Activated CD8-positive, alpha-beta memory T cell treated with anti-CD3 and anti-CD28 coated beads for 24 hours (primary cell): Measurements from ENCODE around the gene TNPO2.
A peak's percentile ranks its signal among the peaks of the same experiment; 100 is the strongest.

Source experiments
- DNase-seq: peaks from one replicate; pipeline ENCODE4 v3.0.0-alpha.2; 2020

Gene TNPO2

DNA sequence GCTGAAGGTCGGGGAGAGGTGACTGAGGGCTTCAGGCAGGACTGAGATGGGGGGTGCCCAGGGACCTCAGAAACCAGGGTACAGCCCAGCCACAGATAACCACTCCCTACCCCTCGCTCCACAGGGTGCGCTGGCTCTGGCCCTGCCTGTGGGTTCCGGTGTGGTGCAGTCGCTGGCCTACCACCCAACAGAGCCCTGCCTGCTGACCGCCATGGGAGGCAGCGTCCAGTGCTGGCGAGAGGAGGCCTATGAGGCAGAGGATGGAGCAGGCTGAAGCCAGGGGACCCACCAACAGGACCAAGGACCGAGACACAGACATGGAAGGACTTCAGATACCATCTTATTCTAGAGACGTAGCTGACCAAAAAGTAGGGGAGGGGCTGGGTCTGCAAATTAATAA lies 48.3 kb downstream of the TNPO2 start:
- no peak for DNase-seq

DNA sequence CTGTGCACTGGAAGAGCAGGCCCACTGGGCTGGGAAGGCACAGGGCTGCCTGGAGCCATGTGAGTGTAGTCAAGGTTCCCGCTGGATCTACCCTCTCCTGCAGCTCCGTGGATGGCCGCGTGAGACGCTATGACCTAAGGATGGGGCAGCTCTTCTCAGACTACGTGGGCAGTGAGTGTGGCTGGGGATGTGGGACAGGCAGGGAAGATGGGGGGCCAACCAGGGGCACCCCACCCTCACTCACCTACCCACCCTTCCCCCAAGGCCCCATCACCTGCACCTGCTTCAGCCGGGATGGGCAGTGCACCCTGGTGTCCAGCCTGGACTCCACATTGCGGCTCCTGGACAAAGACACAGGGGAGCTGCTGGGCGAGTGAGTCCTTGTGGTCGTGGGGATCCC lies 51.0 kb downstream of the TNPO2 start:
- no peak for DNase-seq

DNA sequence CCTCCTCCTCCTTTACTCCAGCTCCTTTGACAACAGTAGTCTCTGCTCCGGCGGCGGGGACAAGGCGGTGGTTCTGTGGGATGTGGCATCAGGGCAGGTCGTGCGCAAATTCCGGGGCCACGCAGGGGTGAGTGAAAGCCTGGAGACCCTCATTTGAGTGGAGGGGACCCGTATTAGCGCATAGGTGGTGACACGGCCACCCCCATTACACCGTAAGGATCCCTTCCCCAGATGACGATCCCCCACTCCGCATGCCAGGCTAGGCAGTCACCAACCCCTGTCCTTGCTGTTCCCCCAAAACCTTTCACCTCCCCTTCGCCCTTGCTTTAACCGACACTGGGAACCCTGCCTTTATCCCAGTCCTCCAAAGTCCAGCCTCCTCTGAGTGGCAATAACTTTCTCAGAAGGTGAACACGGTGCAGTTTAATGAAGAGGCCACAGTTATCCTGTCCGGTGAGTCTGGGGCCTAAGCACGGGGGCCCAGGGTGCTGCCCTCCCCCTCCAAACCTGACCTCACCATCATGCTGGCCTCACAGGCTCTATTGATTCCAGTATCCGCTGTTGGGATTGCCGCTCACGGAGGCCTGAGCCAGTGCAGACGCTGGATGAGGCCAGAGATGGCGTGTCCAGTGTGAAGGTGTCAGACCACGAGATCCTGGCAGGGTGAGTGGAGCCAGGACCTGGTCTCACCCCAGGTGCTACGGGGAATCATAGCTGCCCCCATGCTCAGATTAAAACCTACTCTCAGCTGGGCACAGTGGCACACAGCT lies 53.4 kb downstream of the TNPO2 start:
- no peak for DNase-seq

DNA sequence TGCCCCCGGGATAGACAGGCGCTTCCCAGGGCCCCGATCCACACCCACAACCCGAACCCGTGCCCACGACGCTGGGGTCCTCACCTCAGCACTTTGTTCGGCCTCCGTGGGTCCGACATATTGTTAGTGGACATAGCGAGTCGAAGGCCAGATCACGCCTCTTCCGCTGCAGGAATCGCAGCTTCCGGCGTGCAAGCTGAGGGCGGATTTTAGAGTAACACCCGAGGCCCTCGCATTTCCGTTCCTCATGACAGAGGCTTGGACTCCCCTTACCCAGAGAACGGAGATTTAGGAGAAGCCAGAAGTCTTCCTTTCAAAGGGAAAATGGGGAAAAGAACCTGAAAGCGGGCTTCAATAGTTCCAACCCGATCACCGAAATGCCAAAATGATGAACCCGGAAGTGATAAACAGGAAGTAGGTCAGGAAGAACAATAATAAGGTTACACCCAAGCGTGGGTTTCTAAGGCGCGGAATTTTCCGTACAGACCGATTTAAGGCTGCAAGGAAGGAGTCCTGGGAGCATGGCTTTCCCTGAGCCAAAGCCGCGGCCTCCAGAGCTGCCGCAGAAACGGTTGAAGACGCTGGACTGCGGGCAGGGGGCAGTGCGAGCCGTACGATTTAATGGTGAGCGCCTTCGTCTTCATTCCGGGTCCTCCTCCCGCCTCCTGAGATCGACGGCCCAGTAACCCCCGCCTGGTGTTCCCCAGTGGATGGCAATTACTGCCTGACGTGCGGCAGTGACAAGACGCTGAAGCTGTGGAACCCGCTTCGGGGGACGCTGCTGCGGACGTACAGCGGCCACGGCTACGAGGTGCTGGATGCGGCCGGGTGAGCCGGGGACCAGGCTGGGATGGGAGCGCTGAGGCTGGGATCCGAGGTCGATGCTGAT lies 54.2 kb downstream of the TNPO2 start:
- DNase-seq = peak; percentile 91

DNA sequence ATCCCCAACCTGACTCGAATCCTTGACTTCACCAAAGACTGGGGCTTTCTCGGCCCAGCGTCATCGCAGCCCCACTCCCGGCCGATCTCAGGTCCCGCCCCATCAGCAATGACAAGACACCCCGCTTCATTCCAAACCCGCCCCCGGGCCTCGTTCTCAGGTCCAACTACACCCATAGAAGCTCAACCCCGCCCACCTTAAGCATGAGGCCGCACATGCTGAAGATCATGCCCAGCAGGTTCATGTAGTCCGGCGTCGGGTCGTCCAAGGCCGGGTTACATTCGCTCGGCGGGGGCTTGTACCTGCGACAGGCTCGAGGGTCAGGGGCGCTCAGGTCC lies 54.8 kb downstream of the TNPO2 start:
- DNase-seq = no peak

DNA sequence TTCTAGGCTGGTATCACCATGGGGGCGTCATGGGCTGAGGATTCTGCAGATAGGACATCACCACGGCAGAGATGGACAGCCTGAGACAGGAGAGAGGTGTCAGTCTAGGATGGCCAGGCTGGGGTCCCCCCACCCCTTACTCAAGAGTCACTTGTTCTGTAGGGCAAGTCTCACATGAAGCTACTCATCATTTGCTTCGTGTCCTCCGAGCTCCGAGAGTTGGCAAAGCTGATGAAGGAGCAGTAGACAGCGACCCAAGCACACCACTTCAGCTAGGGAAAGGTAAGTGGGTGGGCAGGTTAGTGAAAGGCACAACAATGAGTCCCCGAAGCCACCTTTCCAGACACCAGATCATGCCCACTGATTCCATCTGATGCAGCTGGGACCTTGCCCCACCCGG lies 55.4 kb downstream of the TNPO2 start:
- DNase-seq = no peak

DNA sequence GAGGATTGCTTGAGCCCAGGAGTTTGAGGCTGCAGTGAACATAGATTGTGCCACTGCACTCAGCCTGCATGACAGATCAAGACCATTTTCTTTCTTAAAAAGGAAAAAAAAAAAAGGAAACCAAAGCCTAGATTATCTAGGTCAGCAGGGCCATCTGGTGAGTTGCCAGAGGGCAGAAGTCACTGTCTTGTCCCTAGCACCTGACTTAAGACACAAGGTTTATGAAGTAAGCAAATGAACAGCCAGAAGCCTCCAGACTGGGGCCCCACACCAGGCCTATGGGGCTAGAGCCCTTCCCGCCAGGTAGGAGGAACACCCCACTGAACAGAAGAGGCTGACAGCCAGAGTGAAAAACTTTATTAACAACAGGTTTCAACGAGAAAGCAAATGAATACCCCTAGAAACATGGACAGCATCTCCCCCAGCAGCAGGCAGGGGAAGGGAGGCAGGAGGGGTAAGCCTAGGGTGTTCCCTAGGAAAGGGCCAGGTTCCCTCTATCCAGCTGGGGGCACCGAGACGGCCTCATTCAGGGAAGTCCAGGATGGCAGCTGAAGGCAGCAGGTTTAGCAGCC lies 55.9 kb downstream of the TNPO2 start:
- DNase-seq = no peak

DNA sequence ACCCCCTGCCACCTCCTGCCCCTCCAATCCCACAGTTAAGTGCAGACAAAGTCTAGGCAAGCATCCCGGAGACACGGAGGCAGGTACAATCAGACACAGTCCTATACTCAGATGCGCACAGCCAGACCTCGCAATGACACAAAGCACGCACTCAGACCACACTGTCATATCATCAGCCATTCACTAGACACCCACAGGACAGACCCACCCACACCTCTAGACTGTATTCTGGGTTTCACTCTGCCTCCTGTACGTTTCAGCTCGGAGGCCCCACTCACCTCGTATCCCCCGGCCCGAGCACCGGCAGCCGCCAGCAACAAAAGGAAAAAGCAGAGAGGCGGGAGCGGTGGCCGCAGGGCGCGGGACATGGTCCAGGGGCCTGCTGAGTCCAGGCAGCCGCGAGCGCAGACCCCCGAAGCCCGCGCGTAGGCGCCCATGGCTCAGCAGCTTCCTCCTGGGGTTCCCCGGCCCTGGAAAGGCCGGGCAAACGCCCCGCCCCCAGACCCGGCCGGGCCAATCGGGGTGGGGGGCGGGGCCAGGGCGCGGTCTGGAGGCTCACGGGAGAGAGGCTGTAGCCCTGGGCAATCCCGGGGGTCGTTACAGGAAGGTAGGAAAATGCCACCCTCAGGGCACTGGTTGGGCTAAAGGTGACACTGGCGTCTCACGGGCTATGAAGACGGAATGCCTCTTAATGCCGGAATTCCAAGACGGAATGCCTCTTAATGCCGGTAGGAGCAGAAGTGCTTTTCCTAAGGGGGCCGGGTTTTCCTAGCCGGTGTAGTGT lies 57.3 kb downstream of the TNPO2 start, which contains the start of the genes MAN2B1 and WDR83:
Gene MAN2B1 (minus strand): TSS at position 478 of the 784 bp plus-strand sequence. CDS start 41 bp downstream, at position 437.
Gene WDR83 (plus strand): TSS at position 543 of the 784 bp plus-strand sequence. CDS start 2,984 bp downstream, outside the sequence.
- peak; percentile 93 for DNase-seq

DNA sequence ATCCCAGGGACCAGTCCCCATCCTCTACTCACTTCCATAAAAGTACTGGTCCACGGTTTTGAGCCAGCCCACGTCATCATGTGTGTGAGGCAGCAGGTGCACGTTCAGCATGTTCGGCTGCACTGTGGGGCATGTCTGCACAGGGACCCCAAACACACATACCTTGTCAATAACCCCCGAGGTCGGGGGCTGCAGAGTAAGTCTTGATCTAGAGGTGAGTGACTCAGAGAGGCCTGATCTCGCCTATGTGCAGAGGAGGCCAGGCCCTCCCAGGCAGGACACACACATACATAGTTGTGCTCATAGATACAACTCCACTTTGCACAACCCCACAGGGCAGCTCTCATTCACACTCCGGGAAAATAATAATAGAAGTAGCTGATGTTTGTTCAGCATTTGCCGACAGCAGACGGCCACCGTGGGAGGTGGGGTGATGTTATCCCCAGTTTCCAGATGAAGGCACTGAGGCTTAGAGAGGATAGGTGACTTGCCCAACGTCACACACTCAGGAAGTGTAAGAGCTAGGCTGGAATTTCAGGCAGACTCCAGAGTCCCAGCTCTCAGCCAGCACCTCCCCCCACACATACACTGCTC lies 58.0 kb downstream of the TNPO2 start:
- peak; percentile 73 for DNase-seq

DNA sequence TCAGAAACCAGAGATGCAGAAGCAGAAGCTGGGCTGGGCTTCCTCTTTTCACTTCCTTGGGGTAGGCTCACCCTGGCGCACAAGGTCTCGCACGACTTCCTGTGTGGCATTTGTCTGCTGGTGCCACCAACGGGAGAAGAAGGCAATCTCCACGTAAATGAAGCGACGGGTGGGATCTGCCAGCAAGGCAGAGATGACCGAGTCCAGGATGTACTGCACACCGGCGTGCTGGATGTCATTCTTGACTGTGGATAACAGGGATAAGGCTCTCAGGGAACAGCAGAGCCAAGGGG lies 58.5 kb downstream of the TNPO2 start:
- DNase-seq = peak; percentile 76

DNA sequence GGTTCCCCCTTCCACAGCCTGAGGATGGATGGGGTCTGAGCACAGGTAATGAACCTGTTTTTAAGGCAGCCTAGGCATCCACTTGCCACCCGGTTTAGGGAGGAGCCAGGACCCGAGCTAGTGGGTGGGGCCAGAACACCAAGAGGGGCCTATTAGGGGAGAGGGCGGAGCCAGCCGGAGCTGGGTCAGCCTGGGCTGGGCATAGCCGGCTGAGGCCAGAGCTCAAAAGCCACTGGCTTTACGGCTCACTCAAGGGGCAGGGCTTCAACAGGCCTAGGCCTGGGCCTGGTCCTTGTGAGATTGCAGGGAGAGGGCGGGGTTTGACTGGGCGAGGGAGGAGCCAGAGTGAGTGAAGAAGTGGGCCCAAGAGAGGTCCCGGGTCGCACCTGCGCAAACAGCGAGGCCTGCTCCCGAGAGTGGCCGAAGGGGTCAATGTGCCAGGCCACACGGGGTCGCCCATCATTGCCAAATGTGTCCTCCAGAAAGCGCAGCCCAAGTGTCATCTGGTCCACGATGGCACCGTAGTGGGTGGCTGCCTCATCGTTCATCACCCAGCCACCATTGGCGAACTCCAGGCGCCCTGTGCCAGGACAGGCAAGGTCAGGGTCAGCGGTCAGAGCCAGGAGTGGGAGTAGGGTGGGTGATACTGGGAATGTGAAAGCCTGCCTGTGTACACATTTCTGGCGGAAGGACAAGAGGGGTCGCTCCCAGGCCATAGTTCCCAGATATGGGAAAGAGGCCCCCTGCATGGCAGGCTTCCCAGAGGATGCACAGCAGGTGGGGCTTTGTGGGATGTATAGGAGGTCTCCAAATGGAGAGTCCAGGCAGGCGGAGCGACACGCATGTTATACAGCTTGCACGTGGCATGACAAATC lies 59.1 kb downstream of the TNPO2 start:
- no peak for DNase-seq

DNA sequence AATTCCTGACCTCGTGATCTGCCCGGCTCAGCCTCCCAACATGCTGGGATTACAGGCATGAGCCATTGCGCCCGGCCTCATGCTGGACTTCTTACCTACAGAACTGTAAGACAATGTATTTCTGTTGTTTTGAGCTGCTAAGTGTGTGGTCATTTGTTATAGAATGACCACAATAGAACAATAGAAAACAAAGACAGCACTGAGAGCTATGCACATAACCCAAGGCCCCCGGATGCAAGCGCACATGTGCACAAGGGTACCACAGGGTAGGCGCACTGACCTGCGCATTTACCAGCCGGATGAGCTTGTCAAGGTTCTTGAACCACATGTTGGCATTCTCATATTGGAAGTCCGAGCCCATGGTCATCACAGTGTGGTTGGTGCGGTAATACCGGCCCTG lies 62.8 kb downstream of the TNPO2 start:
- no peak for DNase-seq

DNA sequence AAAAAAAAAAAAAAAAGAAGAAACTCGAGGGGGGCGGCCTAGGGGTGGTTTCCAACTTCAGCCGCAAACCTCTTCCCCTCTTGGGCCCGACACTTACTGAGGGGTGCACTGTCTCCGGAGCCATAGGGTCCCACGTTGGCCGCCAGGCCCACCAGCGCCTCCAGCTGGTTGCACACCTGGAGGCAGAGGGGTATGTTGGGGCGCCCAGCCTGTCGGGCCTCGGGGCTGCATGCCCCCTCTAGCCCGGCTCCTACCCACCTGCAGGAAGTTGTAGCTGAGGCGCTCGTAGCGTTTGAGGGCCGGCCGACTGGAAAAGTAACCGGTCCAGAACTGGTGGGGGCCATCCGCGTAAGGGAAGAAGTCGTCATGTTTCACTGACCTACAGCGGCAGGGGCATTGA lies 65.8 kb downstream of the TNPO2 start:
- DNase-seq = no peak

DNA sequence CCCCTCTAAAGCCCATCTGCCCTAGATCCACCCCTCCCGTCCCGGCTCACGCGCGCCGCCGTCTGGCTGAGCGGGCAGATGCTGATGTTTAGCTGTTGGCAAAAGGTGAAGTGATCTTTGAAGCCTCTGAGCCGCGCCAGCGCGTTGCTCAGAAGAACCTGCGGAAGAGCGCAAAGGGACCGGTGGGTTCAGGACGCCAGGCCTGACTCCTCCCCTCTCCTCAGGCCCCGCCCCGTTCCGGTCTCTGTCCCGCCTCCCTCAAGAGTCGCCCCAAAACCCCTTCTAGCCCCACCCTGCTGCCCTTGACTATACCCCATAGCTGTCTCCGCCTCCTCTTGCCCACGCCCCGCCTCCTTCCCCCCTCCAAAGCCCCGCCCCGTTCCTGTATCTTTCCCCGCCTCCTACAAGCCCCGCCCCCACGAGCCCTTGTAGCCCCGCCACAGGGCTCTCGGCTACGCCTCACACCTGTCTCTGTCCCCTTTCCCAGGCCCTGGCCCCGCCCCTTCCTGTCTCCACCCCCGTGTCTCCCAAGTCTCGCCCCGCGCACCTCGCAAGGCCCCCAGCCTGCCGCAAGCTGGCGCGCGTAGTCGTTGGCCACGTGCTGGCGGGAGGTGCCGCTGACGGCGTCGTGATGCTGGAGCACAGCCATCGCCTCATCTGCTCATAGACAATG lies 66.7 kb downstream of the TNPO2 start:
- DNase-seq = no peak

DNA sequence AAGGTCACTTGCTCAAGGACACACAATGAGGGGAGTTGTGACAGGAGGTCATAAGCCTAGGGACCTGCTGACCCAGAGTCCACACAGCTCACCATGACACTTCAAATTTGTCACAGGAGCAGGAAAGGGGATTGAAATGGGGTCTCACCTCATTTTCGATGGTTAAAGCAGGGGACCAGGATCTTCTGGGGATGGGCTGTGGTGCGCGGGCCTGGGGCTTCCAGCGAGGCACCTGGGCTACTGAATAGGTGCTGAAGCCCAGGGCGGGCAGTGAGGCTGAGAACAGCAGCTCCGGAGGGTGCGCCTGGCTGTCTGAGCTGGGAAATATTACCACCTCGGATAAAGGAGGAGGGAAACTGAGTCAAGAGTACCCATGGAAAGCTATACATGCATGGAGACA lies 68.2 kb downstream of the TNPO2 start:
- no peak for DNase-seq

DNA sequence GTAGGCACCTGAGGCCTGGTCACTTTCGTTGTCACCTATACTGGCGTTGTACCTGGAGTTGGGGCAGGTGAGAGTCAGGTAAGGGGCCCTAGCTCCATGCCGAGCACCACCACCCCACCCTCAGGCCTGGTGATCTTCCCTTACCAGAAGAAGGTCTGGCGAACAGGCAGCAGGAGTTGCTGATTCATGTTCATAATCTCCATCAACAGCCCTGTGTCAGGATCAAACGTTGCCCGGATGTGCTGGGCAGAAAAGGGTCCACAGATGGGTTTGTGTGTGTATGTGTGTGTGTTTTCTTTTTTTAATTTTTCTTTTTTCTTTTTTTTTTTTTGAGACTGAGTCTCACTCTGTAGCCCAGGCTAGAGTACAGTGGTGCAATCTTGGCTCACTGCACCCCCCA lies 71.5 kb downstream of the TNPO2 start:
- no peak for DNase-seq

DNA sequence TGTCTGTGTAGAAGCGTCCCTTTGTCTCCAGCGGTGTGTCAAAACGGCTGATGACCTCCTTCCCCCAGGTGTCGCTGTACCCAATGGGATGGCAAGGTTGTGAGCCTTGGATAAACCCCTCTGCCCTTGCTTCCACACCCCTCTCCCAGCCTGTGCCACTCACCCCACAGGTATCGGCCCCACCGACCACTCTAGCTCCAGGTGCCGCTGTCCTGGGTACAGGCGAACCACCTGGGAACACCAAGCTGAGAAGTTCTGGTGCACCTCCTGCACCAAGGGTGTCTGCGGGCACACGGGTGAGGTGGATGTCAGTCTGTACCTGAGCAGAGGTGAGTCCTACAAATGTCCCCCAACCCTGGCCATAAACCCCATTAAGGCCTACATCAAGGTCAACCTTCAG lies 73.8 kb downstream of the TNPO2 start:
- DNase-seq = no peak
